ENCODE results near the gene PDE8B. TPM values are rescaled to one million over a fixed set of nuclear protein-coding genes. Genes with fewer than 3 reads are reported as not detected.

Gene PDE8B
- total RNA-seq, 6 experiments from 2014 or later = 1.2 to 5.4 (median 2.4) TPM

GRCh38 chr5:77337686-77338085 lies 127.2 kb downstream of the PDE8B start:
- TF ChIP-seq CTCF (IDR thresholded peaks at IDR 0.05) (no peak), POLR2A (IDR thresholded peaks at IDR 0.05) (no peak)
- intact Hi-C loops (cut with DNase I) = no loop called here
- Histone ChIP-seq H3K4me3 (no peak overlapping the region), H3K27ac (no peak overlapping the region), H3K4me1 (no peaks in the 10 kb centered on the region), H3K27me3 (no peaks in the 10 kb centered on the region), H3K36me3 (no peaks in the 10 kb centered on the region), H3K9me3 (no peaks in the 10 kb centered on the region)
- no peak for ATAC-seq
- DNase-seq = no peak
- WGBS (ENCODE audit: insufficient coverage, low coverage, low lambda C conversion rate, missing lambda C conversion rate) = 54% methylated on average over 4 of the region's 4 CpGs

GRCh38 chr5:77339337-77339890 lies 128.9 kb downstream of the PDE8B start:
- no peak for ATAC-seq
- TF ChIP-seq CTCF (IDR thresholded peaks at IDR 0.05) = no peak
- TF ChIP-seq POLR2A (IDR thresholded peaks at IDR 0.05) = no peak
- no peak for DNase-seq
- H3K36me3 ChIP-seq = no peaks in the 10 kb centered on the region
- H3K9me3 ChIP-seq = no peaks in the 10 kb centered on the region
- intact Hi-C loops (cut with DNase I) = no loop called here
- H3K27me3 ChIP-seq = no peaks in the 10 kb centered on the region
- no peak overlapping the region for H3K27ac ChIP-seq
- H3K4me3 ChIP-seq = no peak overlapping the region
- WGBS (ENCODE audit: insufficient coverage, low coverage, low lambda C conversion rate, missing lambda C conversion rate) = 84% methylated on average over 3 of the region's 4 CpGs
- H3K4me1 ChIP-seq = no peaks in the 10 kb centered on the region

- TF ChIP-seq POLR2A (IDR thresholded peaks at IDR 0.05) (no peak), CTCF (IDR thresholded peaks at IDR 0.05) (no peak)
- ATAC-seq (no peak), DNase-seq (no peak)
- H3K4me3 ChIP-seq = no peak overlapping the region
- H3K4me1 ChIP-seq = peaks cover 0 to 13% (median 5%) of the 10 kb centered on the region in 4 donors
- H3K27me3 ChIP-seq = no peaks in the 10 kb centered on the region
- H3K36me3 ChIP-seq = no peaks in the 10 kb centered on the region
- no peaks in the 10 kb centered on the region for H3K9me3 ChIP-seq
- 66% methylated on average over 3 of the region's 3 CpGs for WGBS (ENCODE audit: insufficient coverage, low coverage, low lambda C conversion rate, missing lambda C conversion rate)
- H3K27ac ChIP-seq = no peak overlapping the region
- intact Hi-C loops (cut with DNase I) = no loop called here
Measured at GRCh38 chr5:77343165-77343564, 132.7 kb downstream of the PDE8B start.

- no peak for TF ChIP-seq CTCF (IDR thresholded peaks at IDR 0.05)
- no peak for TF ChIP-seq POLR2A (IDR thresholded peaks at IDR 0.05)
- Histone ChIP-seq H3K36me3 (no peaks in the 10 kb centered on the region), H3K4me3 (no peak overlapping the region), H3K27ac (no peak overlapping the region), H3K9me3 (no peaks in the 10 kb centered on the region), H3K27me3 (no peaks in the 10 kb centered on the region), H3K4me1 (peaks cover 0 to 15% (median 5%) of the 10 kb centered on the region in 4 donors)
- 55% methylated on average over 4 of the region's 5 CpGs for WGBS (ENCODE audit: insufficient coverage, low coverage, low lambda C conversion rate, missing lambda C conversion rate)
- intact Hi-C loops (cut with DNase I) = no loop called here
- DNase-seq (no peak), ATAC-seq (peak; percentile 56 to 89 (median 68))
Measured at GRCh38 chr5:77347435-77348098, 137.1 kb downstream of the PDE8B start.

All from right lobe of liver (tissue), 6 donors.